Fibroblast of villous mesenchyme (primary cell): Measurements from ENCODE around the gene SP140. TPM values are rescaled to one million over a fixed set of nuclear protein-coding genes. Genes with fewer than 3 reads are reported as not detected.
A peak's percentile ranks its signal among the peaks of the same experiment; 100 is the strongest.
"Not testable (repeated sequence)": the region's sequence is repeated elsewhere in the genome, so short reads cannot be mapped to it uniquely, and the experiment has no call there.

Source experiments
- DNase-seq: peaks from one replicate; pipeline ENCODE4 v3.0.0-alpha.2; 2010; ENCODE audit warnings: low read depth
- H3K4me3 ChIP-seq: 2 replicates; pipeline ENCODE4 v1.5.1; 2011; ENCODE audit warnings: low read depth, mild to moderate bottlenecking, low read length
- total RNA-seq: library from RNA; depleted of rRNA; stranded (reverse); fragments of >200 nt; gene quantifications from 2 replicates; pipeline ENCODE4 v1.2.3, GENCODE V29; 2012
- TF ChIP-seq, protein P1 (sequence below): IDR thresholded peaks from 2 replicates; pipeline ENCODE4 v1.5.1; 2012; ENCODE audit warnings: low read depth, mild to moderate bottlenecking, low read length; ENCODE audit not compliant: insufficient read depth

The SP140 gene
- total RNA-seq, 1 donor = 0.86 TPM

DNA sequence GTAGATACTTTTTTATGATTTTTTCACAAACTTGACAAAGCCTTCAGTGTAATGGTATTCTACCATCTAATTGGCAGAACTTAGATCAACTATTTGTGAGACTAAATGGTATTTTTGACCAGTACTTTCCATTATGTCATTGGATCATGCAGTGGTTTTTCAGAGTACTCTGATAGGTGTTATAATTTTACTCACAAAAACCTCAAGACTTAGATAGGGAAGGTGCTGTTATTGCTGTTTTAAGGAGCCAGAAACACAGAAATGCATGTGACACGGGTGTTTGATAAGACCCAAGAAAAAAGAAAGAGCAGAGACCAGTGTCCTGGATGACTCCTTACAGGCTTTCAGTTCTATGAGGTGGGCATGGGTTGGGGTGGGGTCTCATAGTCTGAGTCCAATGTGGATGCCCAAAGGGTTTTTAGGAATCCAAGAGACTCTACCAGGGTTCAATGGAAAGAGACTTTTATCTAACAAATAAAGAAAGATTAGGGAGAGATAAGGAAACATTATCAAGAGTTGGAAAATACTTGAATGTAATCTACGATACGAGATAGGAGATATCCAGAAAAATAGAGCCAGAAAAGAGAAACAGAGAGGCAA lies 31.3 kb downstream of the SP140 start:
- no peak overlapping the region for H3K4me3 ChIP-seq
- TF ChIP-seq, protein P1, sequence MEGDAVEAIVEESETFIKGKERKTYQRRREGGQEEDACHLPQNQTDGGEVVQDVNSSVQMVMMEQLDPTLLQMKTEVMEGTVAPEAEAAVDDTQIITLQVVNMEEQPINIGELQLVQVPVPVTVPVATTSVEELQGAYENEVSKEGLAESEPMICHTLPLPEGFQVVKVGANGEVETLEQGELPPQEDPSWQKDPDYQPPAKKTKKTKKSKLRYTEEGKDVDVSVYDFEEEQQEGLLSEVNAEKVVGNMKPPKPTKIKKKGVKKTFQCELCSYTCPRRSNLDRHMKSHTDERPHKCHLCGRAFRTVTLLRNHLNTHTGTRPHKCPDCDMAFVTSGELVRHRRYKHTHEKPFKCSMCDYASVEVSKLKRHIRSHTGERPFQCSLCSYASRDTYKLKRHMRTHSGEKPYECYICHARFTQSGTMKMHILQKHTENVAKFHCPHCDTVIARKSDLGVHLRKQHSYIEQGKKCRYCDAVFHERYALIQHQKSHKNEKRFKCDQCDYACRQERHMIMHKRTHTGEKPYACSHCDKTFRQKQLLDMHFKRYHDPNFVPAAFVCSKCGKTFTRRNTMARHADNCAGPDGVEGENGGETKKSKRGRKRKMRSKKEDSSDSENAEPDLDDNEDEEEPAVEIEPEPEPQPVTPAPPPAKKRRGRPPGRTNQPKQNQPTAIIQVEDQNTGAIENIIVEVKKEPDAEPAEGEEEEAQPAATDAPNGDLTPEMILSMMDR = no peak
- no peak for DNase-seq

DNA sequence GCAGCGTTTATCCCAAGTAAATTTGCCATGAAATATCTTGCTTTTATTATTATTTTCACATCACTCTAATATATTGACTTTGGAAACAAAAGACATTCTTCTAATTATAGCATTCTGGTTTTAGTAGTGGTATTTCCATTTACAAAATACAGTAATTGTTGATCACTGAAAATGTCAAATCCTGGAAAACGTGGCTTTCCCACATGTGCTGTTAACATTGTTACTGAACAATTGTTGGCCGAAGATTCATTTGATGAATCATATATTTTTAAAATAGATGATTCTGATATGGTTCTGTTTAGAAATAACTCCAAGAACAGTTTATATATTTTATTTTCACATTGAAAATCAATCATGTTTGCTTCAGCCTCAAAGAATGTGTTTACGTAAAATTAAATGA lies 32.9 kb downstream of the SP140 start:
- no peak overlapping the region for H3K4me3 ChIP-seq
- TF ChIP-seq, protein P1 = no peak
- peak; percentile 16 for DNase-seq

DNA sequence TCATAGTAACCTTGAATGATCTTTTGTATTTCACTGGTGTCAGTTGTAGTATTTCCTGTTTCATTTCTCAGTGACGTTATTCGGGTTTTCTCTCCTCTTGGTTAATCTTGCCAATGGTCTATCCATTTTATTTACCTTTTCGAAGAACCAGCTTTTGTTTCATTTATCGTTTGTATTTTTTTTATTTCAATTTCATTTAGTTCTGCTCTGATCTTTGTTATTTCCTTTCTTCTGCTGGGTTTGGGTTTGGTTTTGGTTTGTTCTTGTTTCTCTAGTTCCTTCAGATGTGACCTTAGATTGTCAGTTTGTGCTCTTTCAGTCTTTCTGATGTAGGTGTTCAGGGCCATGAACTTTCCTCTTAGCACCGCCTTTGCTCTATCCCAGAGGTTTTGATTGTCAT lies 36.7 kb downstream of the SP140 start:
- TF ChIP-seq, protein P1 = no peak
- no peak for DNase-seq
- H3K4me3 ChIP-seq = no peak overlapping the region

DNA sequence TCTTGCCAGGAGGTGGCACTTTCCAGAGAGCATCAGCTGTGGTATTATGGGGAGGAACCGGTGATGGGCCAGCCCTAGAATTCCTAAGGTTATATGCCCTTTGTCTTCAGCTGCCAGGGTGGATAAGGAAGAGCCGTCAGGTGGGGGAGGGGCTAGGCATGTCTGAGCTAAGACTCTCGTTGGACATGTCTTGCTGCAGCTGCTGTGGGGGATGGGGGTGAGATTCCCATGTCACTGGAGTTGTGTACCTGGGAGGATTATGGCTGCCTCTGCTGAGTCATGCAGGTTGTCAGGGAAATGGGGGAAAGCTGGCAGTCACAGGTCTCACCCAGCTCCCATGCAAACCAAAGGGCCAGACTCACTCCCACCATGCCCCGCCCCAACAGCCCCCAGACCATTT lies 39.4 kb downstream of the SP140 start:
- not testable (repeated sequence) for DNase-seq

DNA sequence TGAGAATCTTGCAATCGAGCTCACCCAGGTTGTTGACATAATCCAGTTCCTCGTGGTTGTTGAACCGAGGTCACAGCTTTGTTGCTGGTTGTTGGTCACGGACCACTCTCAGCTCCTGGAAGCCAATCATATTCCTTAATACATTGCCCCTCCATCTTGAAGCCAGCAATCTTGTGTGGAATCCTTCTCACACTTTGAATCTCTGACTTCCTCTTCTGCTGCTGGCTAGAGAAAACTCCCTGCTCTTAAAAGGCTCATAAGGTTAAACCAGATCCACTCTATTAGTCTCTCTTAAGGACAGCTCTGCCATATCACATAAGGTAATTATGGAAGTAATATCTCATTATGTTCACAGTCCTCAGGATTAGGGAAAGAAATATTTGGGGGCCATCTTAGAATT lies 41.1 kb downstream of the SP140 start:
- peak; percentile 12 for DNase-seq
- H3K4me3 ChIP-seq = no peak overlapping the region
- TF ChIP-seq, protein P1 = no peak

More for the DNA sequence above, 39.4 kb downstream of the SP140 start:
- H3K4me3 ChIP-seq = not testable (repeated sequence)

DNA sequence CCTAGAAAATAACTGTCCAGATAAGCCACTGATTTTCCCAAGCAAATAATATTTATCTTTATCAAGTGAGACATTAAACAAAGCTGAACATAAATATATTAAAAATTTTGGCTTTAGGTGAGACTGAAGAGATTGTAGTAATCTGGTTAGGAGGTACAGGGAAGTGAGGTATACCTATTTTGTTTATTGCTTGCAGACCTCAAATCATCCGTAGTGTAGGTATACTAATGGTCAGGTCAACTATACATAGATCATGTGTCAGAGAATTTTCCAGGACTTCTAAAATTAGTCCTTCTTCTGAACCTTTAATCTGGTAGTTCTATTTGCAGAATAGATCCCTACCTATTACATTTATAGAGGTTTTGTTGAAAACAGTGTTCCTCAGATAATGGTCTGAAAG lies 41.5 kb downstream of the SP140 start:
- TF ChIP-seq, protein P1 = no peak
- DNase-seq = no peak

DNA sequence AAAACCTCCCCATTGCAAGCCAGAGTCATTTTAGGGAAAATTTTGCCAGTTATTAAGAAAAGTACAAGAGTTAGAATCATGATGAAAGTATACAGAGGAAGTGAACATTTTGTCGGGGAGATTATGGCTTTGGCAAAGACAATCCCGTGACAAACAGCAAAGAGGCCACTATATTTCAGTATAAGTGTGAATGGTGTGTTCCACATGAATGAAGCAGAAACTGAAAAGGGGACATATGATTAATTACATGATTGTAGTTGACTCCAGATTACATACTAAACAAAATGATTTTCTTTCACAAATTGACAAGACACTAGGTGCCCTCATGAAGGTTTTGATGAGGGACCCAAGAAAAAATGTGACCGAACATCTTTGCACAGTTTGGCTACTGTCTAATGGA lies 42.0 kb downstream of the SP140 start:
- TF ChIP-seq, protein P1 = no peak
- DNase-seq = no peak
- no peak overlapping the region for H3K4me3 ChIP-seq

More for the DNA sequence above, 41.5 kb downstream of the SP140 start:
- H3K4me3 ChIP-seq = no peak overlapping the region
